SK-N-SH (cell line): Measurements from ENCODE around the gene MGAT5B. TPM values are rescaled to one million over a fixed set of nuclear protein-coding genes. Genes with fewer than 3 reads are reported as not detected.

Source experiments
- CTCF ChIA-PET: fragments of 300-600, 350-600 bp; formaldehyde crosslinking; extraction: SDS; loops from one replicate; lab custom pipeline; 2021; lab: Yijun Ruan, JAX
- POLR2A ChIA-PET: fragments of 350-600 bp; sonication (Branson Sonifier 250); formaldehyde crosslinking; extraction: SDS; loops from one replicate; lab custom pipeline; 2020; ENCODE audit warnings: antibody characterized with exemption, inconsistent platforms; lab: Yijun Ruan, JAX
- DNase-seq: peaks from one replicate; pipeline ENCODE4 v3.0.0; 2012
- H2AFZ ChIP-seq: fragments of 200-600 bp; sonication (generic); 2 replicates; pipeline ENCODE4 v1.8.1; 2016; ENCODE audit warnings: antibody characterized with exemption, mild to moderate bottlenecking, low read depth
- H3F3A ChIP-seq: fragments of 200-600 bp; sonication (generic); replicated peaks from 2 replicates; pipeline ENCODE3; 2016; ENCODE audit warnings: antibody characterized with exemption, mild to moderate bottlenecking; ENCODE audit not compliant: insufficient read depth
- H3K27ac ChIP-seq, 2 experiments: fragments of 200-500 bp in 1 of 2; fragments of 200-600 bp in 1 of 2; sonication (Bioruptor generic) in 1 of 2; sonication (generic), shearing (Covaris generic) in 1 of 2; 2 replicates each; pipeline versions ENCODE4 v1.5.1 to v1.6.1; 2014 to 2016; ENCODE audit warnings: low read depth in 2 of 2, inconsistent platforms in 1 of 2, low read length in 1 of 2, mild to moderate bottlenecking in 1 of 2, mixed read lengths in 1 of 2
- H3K27me3 ChIP-seq: fragments of 200-600 bp; sonication (generic), shearing (Covaris generic); 2 replicates; pipeline ENCODE4 v1.6.1; 2016; ENCODE audit warnings: mixed run types; ENCODE audit not compliant: insufficient read depth
- H3K36me3 ChIP-seq, 2 experiments: fragments of 200-500 bp in 1 of 2; fragments of 200-600 bp in 1 of 2; sonication (Bioruptor generic) in 1 of 2; sonication (generic) in 1 of 2; replicated peaks in 1 of 2; 2 replicates each; pipeline versions ENCODE3 to v1.5.1; 2014 to 2016; ENCODE audit warnings: low read length in 1 of 2, mild to moderate bottlenecking in 1 of 2; ENCODE audit not compliant: insufficient read depth in 2 of 2, control insufficient read depth in 1 of 2
- H3K4me1 ChIP-seq, 2 experiments: fragments of 200-500 bp in 1 of 2; fragments of 200-600 bp in 1 of 2; sonication (Bioruptor generic) in 1 of 2; sonication (generic), shearing (Covaris generic) in 1 of 2; 2 replicates each; pipeline versions ENCODE4 v1.5.1 to v1.6.1; 2014 to 2016; ENCODE audit warnings: low read depth in 1 of 2, low read length in 1 of 2, mixed run types in 1 of 2; ENCODE audit not compliant: insufficient read depth in 2 of 2, control insufficient read depth in 1 of 2
- H3K4me2 ChIP-seq: fragments of 200-600 bp; sonication (generic), shearing (Covaris generic); 2 replicates; pipeline ENCODE4 v1.6.1; 2017; ENCODE audit warnings: mixed run types
- H3K4me3 ChIP-seq, 2 experiments: fragments of 200-500 bp in 1 of 2; fragments of 200-600 bp in 1 of 2; sonication (Bioruptor generic) in 1 of 2; sonication (generic), shearing (Covaris generic) in 1 of 2; 2 replicates each; pipeline versions ENCODE4 v1.5.1 to v1.8.1; 2014 to 2016; ENCODE audit warnings: low read depth in 2 of 2, inconsistent platforms in 1 of 2, low read length in 1 of 2, mild to moderate bottlenecking in 1 of 2, mixed read lengths in 1 of 2, moderate library complexity in 1 of 2
- H3K79me2 ChIP-seq: fragments of 200-600 bp; sonication (generic); 2 replicates; pipeline ENCODE4 v1.8.1; 2017; ENCODE audit warnings: mild to moderate bottlenecking; ENCODE audit not compliant: insufficient read depth
- H3K9ac ChIP-seq: fragments of 200-600 bp; sonication (generic); 2 replicates; pipeline ENCODE4 v1.6.1; 2017; ENCODE audit warnings: mixed run types
- H3K9me2 ChIP-seq: fragments of 200-600 bp; sonication (generic); 2 replicates; pipeline ENCODE4 v1.6.1; 2017; ENCODE audit warnings: mixed run types
- H3K9me3 ChIP-seq: fragments of 200-600 bp; sonication (generic); 2 replicates; pipeline ENCODE4 v1.6.1; 2017; ENCODE audit warnings: mixed run types, mild to moderate bottlenecking, moderate library complexity
- H4K20me1 ChIP-seq: fragments of 200-600 bp; sonication (generic); 2 replicates; pipeline ENCODE4 v1.6.1; 2017; ENCODE audit warnings: mild to moderate bottlenecking, mixed run types; ENCODE audit not compliant: insufficient read depth
- FOSL2 ChIP-seq: IDR thresholded peaks from 2 replicates; pipeline ENCODE4 v1.4.0; 2012; ENCODE audit warnings: low read depth, mild to moderate bottlenecking, moderate library complexity, borderline replicate concordance
- FOXJ3 ChIP-seq: sonication (generic); formaldehyde crosslinking; IDR thresholded peaks from 2 replicates; pipeline ENCODE4 v1.5.1; 2020; ENCODE audit warnings: mild to moderate bottlenecking, missing genetic modification reagents
- FOXM1 ChIP-seq: IDR thresholded peaks from 2 replicates; pipeline ENCODE4 v1.4.0; 2012; ENCODE audit warnings: low read depth, mild to moderate bottlenecking
- GATA2 ChIP-seq: sonication (generic); formaldehyde crosslinking; IDR thresholded peaks from 2 replicates; pipeline ENCODE4 v1.5.0; 2020; ENCODE audit warnings: mild to moderate bottlenecking, missing genetic modification reagents
- JUND ChIP-seq: IDR thresholded peaks from 2 replicates; pipeline ENCODE4 v1.4.0; 2012
- MEF2A ChIP-seq: IDR thresholded peaks from 2 replicates; pipeline ENCODE4 v1.4.0; 2012; ENCODE audit warnings: low read depth, borderline replicate concordance
- PBX3 ChIP-seq: IDR thresholded peaks from 2 replicates; pipeline ENCODE4; 2012
- POLR2AphosphoS5 ChIP-seq: IDR thresholded peaks from 2 replicates; pipeline ENCODE4 v1.6.1; 2012; ENCODE audit warnings: low read depth, low read length
- RAD21 ChIP-seq: IDR thresholded peaks from 2 replicates; pipeline ENCODE4 v1.6.1; 2012; ENCODE audit warnings: mild to moderate bottlenecking, low read length
- REST ChIP-seq: IDR thresholded peaks from 2 replicates; pipeline ENCODE4 v1.6.1; 2012; ENCODE audit warnings: mild to moderate bottlenecking, low read depth, low read length, moderate library complexity
- RFX5 ChIP-seq: IDR thresholded peaks from 2 replicates; pipeline ENCODE4 v1.6.1; 2012; ENCODE audit warnings: mild to moderate bottlenecking, improper control_type of control experiment, low read length
- RXRA ChIP-seq: IDR thresholded peaks from 2 replicates; pipeline ENCODE4 v1.4.0; 2012; ENCODE audit warnings: low read depth, mild to moderate bottlenecking, borderline replicate concordance
- SIN3A ChIP-seq: IDR thresholded peaks from 2 replicates; pipeline ENCODE4 v1.6.1; 2012; ENCODE audit warnings: low read depth, mild to moderate bottlenecking, low read length, moderate library complexity, borderline replicate concordance
- SMC3 ChIP-seq: IDR thresholded peaks from 2 replicates; pipeline ENCODE4 v1.6.1; 2012; ENCODE audit warnings: low read depth, low read length, improper control_type of control experiment
- TAF1 ChIP-seq: IDR thresholded peaks from 2 replicates; pipeline ENCODE4 v1.6.1; 2012; ENCODE audit warnings: low read depth, mild to moderate bottlenecking, low read length, moderate library complexity, borderline replicate concordance
- YY1 ChIP-seq: IDR thresholded peaks from 2 replicates; pipeline ENCODE4 v1.4.0; 2012; ENCODE audit warnings: low read depth, mild to moderate bottlenecking
- WGBS: methylation state at CpG from one replicate; pipeline ENCODE4 v1.1.6; 2017; ENCODE audit warnings: low lambda C conversion rate; 5-methylcytosine and 5-hydroxymethylcytosine counted together
- polyA plus RNA-seq, 3 experiments: library from polyadenylated mRNA; depleted of rRNA; stranded (reverse); fragments of >200 nt; gene quantifications; 2 replicates each; pipeline ENCODE4 v1.2.3, GENCODE V29; 2012

The MGAT5B gene
- polyA plus RNA-seq, 1 of the 3 experiments (the other 2 are of a cell fraction): 13.8 TPM

DNA sequence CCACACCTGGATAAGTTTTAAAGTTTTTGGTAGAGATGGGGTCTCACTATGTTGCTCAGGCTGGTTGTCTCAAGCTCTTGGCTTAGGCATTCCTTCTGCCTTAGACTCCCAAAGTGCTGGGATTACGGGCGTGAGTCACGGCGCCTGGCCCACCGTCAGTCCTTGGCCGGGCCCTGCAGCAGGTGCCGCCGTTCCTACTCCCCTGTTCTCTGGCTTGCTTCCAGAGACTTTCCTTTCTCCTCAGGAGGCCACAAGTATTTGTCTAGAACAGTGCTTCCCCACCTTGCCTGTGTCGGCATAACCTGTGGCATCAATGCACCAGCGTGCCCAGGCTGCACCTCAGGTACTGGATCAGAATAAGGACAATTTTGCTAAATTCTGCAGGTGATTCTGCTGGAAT lies 3.0 kb upstream of the MGAT5B start (continued):
- no peak for TF ChIP-seq REST

DNA sequence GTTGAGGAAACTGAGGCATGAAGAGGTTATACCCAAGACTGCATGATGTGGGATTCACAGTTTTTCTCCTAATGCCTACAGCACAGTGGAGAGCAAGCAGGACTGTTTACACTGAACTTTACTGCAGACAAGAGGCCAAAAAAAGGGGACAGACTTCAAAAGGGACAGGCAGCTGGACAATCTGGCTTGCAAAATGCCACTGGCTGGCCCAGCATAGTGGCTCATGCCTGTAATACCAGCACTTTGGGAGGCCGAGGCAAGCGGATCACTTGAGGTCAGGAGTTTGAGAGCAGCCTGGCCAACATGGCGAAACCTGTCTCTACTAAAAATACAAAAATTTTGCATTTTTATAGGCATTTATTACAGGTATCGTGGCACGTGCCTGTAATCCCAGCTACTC lies 2.0 kb upstream of the MGAT5B start:
- H3K9me3 ChIP-seq: no peaks in the 10 kb centered on the region
- no peaks in the 10 kb centered on the region for H3K9me2 ChIP-seq
- TF ChIP-seq RFX5 (no peak), FOXM1 (no peak), TAF1 (no peak), RAD21 (no peak), REST (no peak), FOSL2 (no peak), PBX3 (no peak), RXRA (no peak), FOXJ3 (no peak), MEF2A (no peak), YY1 (no peak), JUND (no peak), POLR2AphosphoS5 (no peak), SIN3A (no peak), GATA2 (CRISPR knock-in tag) (no peak), SMC3 (no peak)
- H3K79me2 ChIP-seq: peaks cover 23% of the 10 kb centered on the region
- no peak overlapping the region for H3K4me2 ChIP-seq
- H3K4me3 ChIP-seq: no peak overlapping the region
- no peak overlapping the region for H3K27ac ChIP-seq
- H3K9ac ChIP-seq: no peak overlapping the region
- no peak overlapping the region for H2AFZ ChIP-seq
- no peaks in the 10 kb centered on the region for H3K36me3 ChIP-seq
- H3K27me3 ChIP-seq: no peaks in the 10 kb centered on the region
- ChIA-PET POLR2A (no interaction called here), CTCF (interaction anchor here (0.9 to 12.2 kb wide), 4 partner anchors 9 to 196 kb away, joined by 3 to 594 read pairs (median 4); no protein-coding TSS in a partner anchor)
- peaks cover 13 to 24% of the 10 kb centered on the region in 2 experiments; a peak in 3 of 4 replicates for H3K4me1 ChIP-seq
- no peaks in the 10 kb centered on the region for H4K20me1 ChIP-seq
- no peak for DNase-seq
- H3F3A ChIP-seq: peaks cover 22% of the 10 kb centered on the region
- 95% methylated on average over 5 of the region's 5 CpGs for WGBS
